K562 (cell line): Measurements from ENCODE around the gene RBM3. TPM values are rescaled to one million over a fixed set of nuclear protein-coding genes. Genes with fewer than 3 reads are reported as not detected.

Source experiments
- ATAC-seq: fragments of 200-7000 bp; cut with Tn5 transposase; 3 replicates; pipeline ENCODE4 v1.9.1; 2020; ENCODE audit warnings: moderate library complexity
- BruUV-seq: library from RNA; stranded (reverse); fragments of 400-500 nt; replicated peaks from 2 replicates; lab custom pipeline; 2021; lab: Mats Ljungman, UMichigan
- CTCF ChIA-PET: fragments of 300-600 bp; formaldehyde crosslinking; extraction: SDS; loops from one replicate; lab custom pipeline; 2021; ENCODE audit warnings: low intra/inter-chr PET ratio; lab: Yijun Ruan, JAX
- POLR2A ChIA-PET: fragments of 300-600, 350-650 bp; sonication (Branson Sonifier 250); formaldehyde crosslinking; extraction: SDS; loops from one replicate; lab custom pipeline; 2021; ENCODE audit warnings: antibody characterized with exemption, inconsistent platforms; lab: Yijun Ruan, JAX
- DNase-seq, 4 experiments: peaks; one replicate each; pipeline versions ENCODE4 v3.0.0 to v3.0.0-alpha.2; 2011 to 2018; ENCODE audit warnings: low spot score in 3 of 4, mixed read lengths in 3 of 4; ENCODE audit errors: extremely low read depth in 1 of 4
- FAIRE-seq: peaks from 2 replicates; lab custom pipeline; 2011; peaks lifted over from hg19 to GRCh38; lab: Jason Lieb, UNC
- H2AFZ ChIP-seq: 2 replicates; pipeline ENCODE4 v1.6.0; 2011; ENCODE audit warnings: low read depth, low read length, control low read depth, inconsistent platforms
- H3K27ac ChIP-seq: fragments of 200-600 bp; 3 replicates; pipeline ENCODE4 v1.8.0; 2011; ENCODE audit warnings: low read depth, mild to moderate bottlenecking, control low read depth, inconsistent platforms, low read length, moderate library complexity, mixed read lengths; ENCODE audit errors: extremely low read depth
- H3K27me3 ChIP-seq, 2 experiments: fragments of 300-600 bp in 1 of 2; 2 replicates in 1 of 2; 3 replicates in 1 of 2; pipeline versions ENCODE4 v1.6.0 to v1.8.0; 2011; ENCODE audit warnings: inconsistent platforms in 2 of 2, low read length in 2 of 2, mild to moderate bottlenecking in 1 of 2, mixed read lengths in 1 of 2, moderate library complexity in 1 of 2; ENCODE audit not compliant: control insufficient read depth in 2 of 2, insufficient read depth in 2 of 2
- H3K36me3 ChIP-seq: fragments of 300-600 bp; 3 replicates; pipeline ENCODE4 v1.8.0; 2011; ENCODE audit warnings: mild to moderate bottlenecking, low read length, inconsistent platforms; ENCODE audit not compliant: control insufficient read depth, insufficient read depth
- H3K4me1 ChIP-seq, 2 experiments: fragments of 200-600 bp in 1 of 2; replicated peaks in 1 of 2; 2 replicates in 1 of 2; 3 replicates in 1 of 2; pipeline versions ENCODE4 v1.5.1 to v1.8.0; 2011; ENCODE audit warnings: inconsistent platforms in 2 of 2, low read length in 2 of 2, mild to moderate bottlenecking in 1 of 2, mixed read lengths in 1 of 2, moderate library complexity in 1 of 2; ENCODE audit not compliant: control insufficient read depth in 2 of 2, insufficient read depth in 2 of 2
- H3K4me2 ChIP-seq: 2 replicates; pipeline ENCODE4 v1.6.1; 2011; ENCODE audit warnings: low read length, control low read depth, inconsistent platforms, mixed read lengths; ENCODE audit not compliant: insufficient read depth
- H3K4me3 ChIP-seq: fragments of 200-600 bp; sonication (generic), shearing (Covaris generic); 2 replicates; pipeline ENCODE4 v1.5.1; 2016; ENCODE audit warnings: control low read depth, inconsistent platforms
- H3K79me2 ChIP-seq: fragments of 200-600 bp; 3 replicates; pipeline ENCODE4 v1.8.0; 2011; ENCODE audit warnings: low read length, inconsistent platforms; ENCODE audit not compliant: control insufficient read depth, insufficient read depth
- H3K9ac ChIP-seq, 2 experiments: 2 replicates each; pipeline versions ENCODE4 v1.6.0 to v1.6.1; 2011; ENCODE audit warnings: low read depth in 2 of 2, low read length in 2 of 2, control low read depth in 1 of 2, inconsistent platforms in 1 of 2, mild to moderate bottlenecking in 1 of 2, mixed read lengths in 1 of 2; ENCODE audit not compliant: insufficient read depth in 1 of 2
- H3K9me1 ChIP-seq: one replicate; pipeline ENCODE4 v1.6.0; 2011; ENCODE audit warnings: inconsistent platforms, mild to moderate bottlenecking, low read length, moderate library complexity; ENCODE audit not compliant: control insufficient read depth, insufficient read depth
- H3K9me3 ChIP-seq: replicated peaks from 2 replicates; pipeline ENCODE4 v1.5.1; 2011; ENCODE audit warnings: low read depth, low read length, inconsistent platforms; ENCODE audit not compliant: control insufficient read depth, insufficient read depth
- H4K20me1 ChIP-seq: replicated peaks from 2 replicates; pipeline ENCODE4 v1.6.1; 2011; ENCODE audit warnings: low read length, inconsistent platforms, mixed read lengths; ENCODE audit not compliant: control insufficient read depth, insufficient read depth
- ELF4 ChIP-seq: fragments of 450-650 bp; formaldehyde crosslinking; IDR thresholded peaks from 2 replicates; pipeline ENCODE4 v1.4.0; 2022; ENCODE audit warnings: missing genetic modification characterization
- ERF ChIP-seq: fragments of 450-650 bp; formaldehyde crosslinking; IDR thresholded peaks from 2 replicates; pipeline ENCODE4 v1.4.0; 2020; ENCODE audit warnings: mild to moderate bottlenecking, mixed read lengths
- GATAD2A ChIP-seq: fragments of 450-650 bp; IDR thresholded peaks from 2 replicates; pipeline ENCODE4 v1.6.1; 2017
- GTF2B ChIP-seq: IDR thresholded peaks from 2 replicates; pipeline ENCODE4 v1.6.1; 2011; ENCODE audit not compliant: insufficient read length; ENCODE audit errors: extremely low read depth
- HDAC2 ChIP-seq: fragments of 450-650 bp; IDR thresholded peaks from 2 replicates; pipeline ENCODE4 v1.6.1; 2016; ENCODE audit warnings: mild to moderate bottlenecking
- MEF2A ChIP-seq: IDR thresholded peaks from 2 replicates; pipeline ENCODE4 v1.6.1; 2011; ENCODE audit warnings: low read depth, mild to moderate bottlenecking, low read length, moderate library complexity; ENCODE audit not compliant: control insufficient read depth
- NCOA1 ChIP-seq: fragments of 450-650 bp; IDR thresholded peaks from 2 replicates; pipeline ENCODE4 v1.6.1; 2016; ENCODE audit warnings: low read depth
- PPARD ChIP-seq: fragments of 250-450 bp; sonication (Bioruptor Pico); IDR thresholded peaks from 2 replicates; pipeline ENCODE4 v1.8.0; 2022; ENCODE audit warnings: inconsistent platforms, mild to moderate bottlenecking, moderate library complexity
- RFX7 ChIP-seq: fragments of 250-450 bp; sonication (Bioruptor Pico); IDR thresholded peaks from 2 replicates; pipeline ENCODE4 v1.5.1; 2021; ENCODE audit warnings: mild to moderate bottlenecking
- SPI1 ChIP-seq: IDR thresholded peaks from 2 replicates; pipeline ENCODE4 v1.6.1; 2011; ENCODE audit warnings: low read depth, low read length, control low read depth, borderline replicate concordance
- XRCC5 ChIP-seq: fragments of 200-400 bp; formaldehyde crosslinking; IDR thresholded peaks from 2 replicates; pipeline ENCODE4 v1.6.1; 2017; ENCODE audit warnings: low read depth, mild to moderate bottlenecking, low read length
- ZHX1 ChIP-seq: fragments of 150-350 bp; conservative IDR thresholded peaks from 2 replicates; pipeline ENCODE4 v1.6.1; 2014; ENCODE audit warnings: low read length
- ZKSCAN8 ChIP-seq: fragments of 200-800 bp; sonication (Bioruptor generic); IDR thresholded peaks from 2 replicates; pipeline ENCODE4 v1.6.1; 2016; ENCODE audit warnings: missing genetic modification characterization, missing compliant biosample characterization
- ZNF253 ChIP-seq: fragments of 250-450 bp; sonication (Bioruptor Pico); conservative IDR thresholded peaks from 2 replicates; pipeline ENCODE4 v1.6.1; 2021; ENCODE audit warnings: mild to moderate bottlenecking
- ZNF431 ChIP-seq: sonication (generic); formaldehyde crosslinking; IDR thresholded peaks from 2 replicates; pipeline ENCODE4 v1.8.0; 2022; ENCODE audit warnings: mild to moderate bottlenecking, missing genetic modification reagents
- ZNF785 ChIP-seq: fragments of 250-450 bp; sonication (Bioruptor Pico); IDR thresholded peaks from 2 replicates; pipeline ENCODE4 v1.4.0; 2020; ENCODE audit warnings: mild to moderate bottlenecking
- WGBS: fragments of 100-300 bp; shearing (Covaris generic); methylation state at CpG from one replicate; pipeline ENCODE4 v1.1.6; 2016; ENCODE audit warnings: low coverage, mixed read lengths; ENCODE audit not compliant: insufficient coverage; ENCODE audit errors: missing lambda C conversion rate; 5-methylcytosine and 5-hydroxymethylcytosine counted together
- in situ Hi-C: fragments of 300-500 bp; cut with MboI; formaldehyde crosslinking; loops from 4 replicates; pipeline ENCODE4 v1.15.0; 2018; ENCODE audit warnings: inconsistent platforms, mixed read lengths
- intact Hi-C: fragments of 100-400 bp; cut with micrococcal nuclease; formaldehyde crosslinking; loops from 2 replicates; pipeline ENCODE4 v1.14.2; 2022
- polyA plus RNA-seq, 8 experiments: library from polyadenylated mRNA; depleted of rRNA in 4 of 8; stranded (reverse) in 5 of 8; unstranded in 3 of 8; fragments of >200 nt; fragmentation: Nextera tagmentation in 2 of 8; fragmentation: Illumina TruSeq in 1 of 8; extraction: Ambion mirVana in 2 of 8; extraction: Trizol in 1 of 8; gene quantifications; 2 replicates each; pipeline versions ENCODE4 v1.2.1 to v1.2.3, GENCODE V29; 2011 to 2014; ENCODE audit warnings: inconsistent platforms in 1 of 8, missing spikeins in 1 of 8
- total RNA-seq, 7 experiments: library from RNA; depleted of rRNA in 6 of 7; stranded (reverse); fragments of >200 nt in 6 of 7; fragmentation: Illumina TruSeq in 2 of 7; extraction: Trizol in 2 of 7; gene quantifications; 2 replicates each; pipeline versions ENCODE4 v1.2.1 to v1.2.3, GENCODE V29; 2011 to 2021; ENCODE audit warnings: low replicate concordance in 1 of 7

RBM3 gene
- total and polyA plus RNA-seq, 9 of the 15 experiments (the other 6 are each of a cell fraction or from before 2014, with no cell fraction given): 70.3 to 272 (median 209) TPM

- ATAC-seq: no peak
- CTCF ChIA-PET: no interaction called here
Measured at GRCh38 chrX:48559636-48560035, 14.6 kb upstream of the RBM3 start.

GRCh38 chrX:48560056-48560455 lies 14.2 kb upstream of the RBM3 start:
- ChIA-PET POLR2A (interaction anchor here (1.4 kb wide), 1 partner anchor 14 kb away, joined by 3 read pairs; the partner anchor contains the start of gene RBM3), CTCF (no interaction called here)
- intact Hi-C loops: no loop called here
- BruUV-seq: no TSS peak
- DNase-seq (no peak), FAIRE-seq (no peak), ATAC-seq (no peak)
- Histone ChIP-seq H3K27me3 (no peaks in the 10 kb centered on the region), H3K9ac (no peak overlapping the region), H3K36me3 (peaks cover 38% of the 10 kb centered on the region; the same call in 2 of the 3 replicates), H3K4me1 (no peaks in the 10 kb centered on the region; a peak in 1 of 5 replicates), H3K9me1 (no peaks in the 10 kb centered on the region), H3K4me2 (no peak overlapping the region), H2AFZ (no peak overlapping the region), H3K27ac (no peak overlapping the region), H4K20me1 (no peaks in the 10 kb centered on the region; the same call in 1 of the 2 replicates), H3K4me3 (no peak overlapping the region), H3K9me3 (no peaks in the 10 kb centered on the region), H3K79me2 (no peaks in the 10 kb centered on the region)
- in situ Hi-C loops: no loop called here
- 87% methylated on average over 12 of the region's 14 CpGs for WGBS
- no peak for TF ChIP-seq HDAC2
- TF ChIP-seq ELF4 (CRISPR knock-in tag): no peak
- TF ChIP-seq GTF2B: no peak
- no peak for TF ChIP-seq ZNF785 (CRISPR knock-in tag)
- no peak for TF ChIP-seq RFX7 (CRISPR knock-in tag)
- TF ChIP-seq ERF (CRISPR knock-in tag): no peak
- TF ChIP-seq ZNF253 (CRISPR knock-in tag): no peak
- TF ChIP-seq PPARD (CRISPR knock-in tag): no peak
- TF ChIP-seq ZKSCAN8 (CRISPR knock-in tag): no peak
- no peak for TF ChIP-seq ZHX1
- no peak for TF ChIP-seq SPI1
- TF ChIP-seq MEF2A: no peak

More at GRCh38 chrX:48559636-48560035, 14.6 kb upstream of the RBM3 start:
- no TSS peak for BruUV-seq
- Histone ChIP-seq H3K27ac (no peak overlapping the region), H2AFZ (no peak overlapping the region), H3K4me3 (no peak overlapping the region), H3K79me2 (no peaks in the 10 kb centered on the region), H3K9me1 (no peaks in the 10 kb centered on the region), H3K27me3 (no peaks in the 10 kb centered on the region), H4K20me1 (no peaks in the 10 kb centered on the region; the same call in 1 of the 2 replicates), H3K4me2 (no peak overlapping the region), H3K9me3 (no peaks in the 10 kb centered on the region), H3K36me3 (peaks cover 43% of the 10 kb centered on the region; the same call in 2 of the 3 replicates), H3K9ac (no peak overlapping the region), H3K4me1 (no peaks in the 10 kb centered on the region; a peak in 1 of 5 replicates)
- WGBS: 95% methylated on average over 16 of the region's 24 CpGs
- FAIRE-seq (no peak), DNase-seq (no peak)
- TF ChIP-seq RFX7 (CRISPR knock-in tag): no peak
- TF ChIP-seq XRCC5: no peak
- TF ChIP-seq GATAD2A: no peak
- TF ChIP-seq ZNF431 (CRISPR knock-in tag): no peak
- no peak for TF ChIP-seq NCOA1
- in situ Hi-C loops: no loop called here
- intact Hi-C loops: no loop called here
- POLR2A ChIA-PET: interaction anchor here (1.4 kb wide), 1 partner anchor 14 kb away, joined by 3 read pairs; the partner anchor contains the start of gene RBM3
